ENCODE measurements around the gene PLCL2.

GRCh38 chr3:17054982-17055343 lies 170.2 kb downstream of the PLCL2 start:
- TF ChIP-seq CTCF (IDR thresholded peaks at IDR 0.05) (no peak), EP300 (IDR thresholded peaks at IDR 0.05) (no peak), POLR2A (IDR thresholded peaks at IDR 0.05; ENCODE audit: low read depth) (no peak)

All from esophagus muscularis mucosa (tissue), 4 donors.